HCT116 (cell line): ENCODE data around the gene SGSM2. TPM values are rescaled to one million over a fixed set of nuclear protein-coding genes. Genes with fewer than 3 reads are reported as not detected.
A peak's percentile ranks its signal among the peaks of the same experiment; 100 is the strongest.

ENCODE experiments used
- ATAC-seq: fragments of 200-7000 bp; cut with Tn5 transposase; 2 replicates; pipeline ENCODE4 v1.9.1; 2020; ENCODE audit warnings: mild to moderate bottlenecking, moderate library complexity
- BruUV-seq: library from RNA; stranded (reverse); fragments of 400-500 nt; replicated peaks from 2 replicates; lab custom pipeline; 2021; lab: Mats Ljungman, UMichigan
- CTCF ChIA-PET: fragments of 300-600 bp; sonication (Branson Sonifier 250); formaldehyde crosslinking; loops from one replicate; lab custom pipeline; 2021; ENCODE audit warnings: antibody characterized with exemption; lab: Charles Lee
- POLR2A ChIA-PET: fragments of 300-600, 350-600 bp; sonication (Branson Sonifier 250); formaldehyde crosslinking; loops from one replicate; lab custom pipeline; 2021; ENCODE audit warnings: antibody characterized with exemption; lab: Charles Lee
- RAD21 ChIA-PET, 2 experiments: fragments of 300-600 bp; sonication (Branson Sonifier 250); formaldehyde crosslinking; loops; one replicate each; lab custom pipeline; 2023; ENCODE audit warnings: low total read pairs in 2 of 2; ENCODE audit not compliant: uncharacterized antibody in 2 of 2, unreplicated experiment in 2 of 2, low non-redundant PET in 1 of 2; lab: Charles Lee
- DNase-seq: peaks from one replicate; pipeline ENCODE4 v3.0.0-alpha.2; 2010; ENCODE audit warnings: low read depth, low spot score
- H2AFZ ChIP-seq: fragments of 200-600 bp; shearing (Covaris generic), sonication (generic); 2 replicates; pipeline ENCODE4 v1.6.1; 2017; ENCODE audit warnings: low read depth, mixed run types, mixed read lengths, antibody characterized with exemption, low read length; ENCODE audit not compliant: poor library complexity, severe bottlenecking
- H3K27ac ChIP-seq: 2 replicates; pipeline ENCODE4 v1.5.1; 2012; ENCODE audit warnings: low read depth, low read length
- H3K27me3 ChIP-seq: fragments of 200-600 bp; sonication (generic); 2 replicates; pipeline ENCODE4 v1.6.1; 2016; ENCODE audit warnings: mixed run types, low read length, mixed read lengths; ENCODE audit not compliant: insufficient read depth
- H3K36me3 ChIP-seq, 2 experiments: fragments of 200-500 bp in 1 of 2; fragments of 200-600 bp in 1 of 2; sonication (Bioruptor generic) in 1 of 2; sonication (generic) in 1 of 2; 2 replicates each; pipeline versions ENCODE4 v1.5.1 to v1.6.1; 2014 to 2016; ENCODE audit warnings: low read length in 2 of 2, inconsistent platforms in 1 of 2, mixed read lengths in 1 of 2, mixed run types in 1 of 2; ENCODE audit not compliant: insufficient read depth in 2 of 2, control insufficient read depth in 1 of 2
- H3K4me1 ChIP-seq, 2 experiments: fragments of 200-600 bp in 1 of 2; sonication (generic) in 1 of 2; 2 replicates each; pipeline versions ENCODE4 v1.5.1 to v1.6.1; 2012 to 2017; ENCODE audit warnings: low read length in 2 of 2, inconsistent platforms in 1 of 2, mild to moderate bottlenecking in 1 of 2, mixed read lengths in 1 of 2, mixed run types in 1 of 2, moderate library complexity in 1 of 2; ENCODE audit not compliant: insufficient read depth in 2 of 2, control insufficient read depth in 1 of 2
- H3K4me2 ChIP-seq: fragments of 200-600 bp; sonication (generic); 2 replicates; pipeline ENCODE4 v1.6.1; 2017; ENCODE audit warnings: mixed run types, low read length, mixed read lengths
- H3K4me3 ChIP-seq, 2 experiments: fragments of 200-600 bp in 1 of 2; sonication (generic) in 1 of 2; replicated peaks in 1 of 2; 2 replicates each; pipeline ENCODE4 v1.5.1; 2011 to 2016; ENCODE audit warnings: low read length in 2 of 2, control low read depth in 1 of 2, low read depth in 1 of 2, mild to moderate bottlenecking in 1 of 2, mixed read lengths in 1 of 2, mixed run types in 1 of 2
- H3K79me2 ChIP-seq: fragments of 200-600 bp; sonication (generic); 2 replicates; pipeline ENCODE4 v1.6.1; 2017; ENCODE audit warnings: mild to moderate bottlenecking, mixed run types, low read length, moderate library complexity, mixed read lengths; ENCODE audit not compliant: insufficient read depth
- H3K9ac ChIP-seq: fragments of 200-600 bp; sonication (generic); 2 replicates; pipeline ENCODE4 v1.6.1; 2016; ENCODE audit warnings: low read length, mixed read lengths
- H3K9me2 ChIP-seq: fragments of 200-600 bp; sonication (generic), shearing (Covaris generic); 2 replicates; pipeline ENCODE4 v1.6.1; 2017; ENCODE audit warnings: mixed run types, mild to moderate bottlenecking, moderate library complexity; ENCODE audit not compliant: insufficient read depth
- H3K9me3 ChIP-seq, 2 experiments: fragments of 200-500 bp in 1 of 2; fragments of 200-600 bp in 1 of 2; sonication (Bioruptor generic) in 1 of 2; sonication (generic) in 1 of 2; 2 replicates each; pipeline ENCODE4 v1.6.1; 2014 to 2017; ENCODE audit warnings: low read length in 2 of 2, mixed read lengths in 2 of 2, inconsistent platforms in 1 of 2, low read depth in 1 of 2, mild to moderate bottlenecking in 1 of 2, mixed run types in 1 of 2, moderate library complexity in 1 of 2; ENCODE audit not compliant: control insufficient read depth in 1 of 2, insufficient read depth in 1 of 2
- H4K20me1 ChIP-seq: fragments of 200-600 bp; sonication (generic), shearing (Covaris generic); 2 replicates; pipeline ENCODE4 v1.6.1; 2017; ENCODE audit warnings: mixed run types, mild to moderate bottlenecking, moderate library complexity; ENCODE audit not compliant: insufficient read depth
- ATF3 ChIP-seq: IDR thresholded peaks from 2 replicates; pipeline ENCODE4 v1.6.1; 2012
- CBX3 ChIP-seq: IDR thresholded peaks from 2 replicates; pipeline ENCODE4 v1.6.1; 2012; ENCODE audit warnings: low read depth
- CEBPB ChIP-seq: IDR thresholded peaks from 2 replicates; pipeline ENCODE4 v1.6.1; 2012; ENCODE audit warnings: low read depth
- EGR1 ChIP-seq: IDR thresholded peaks from 2 replicates; pipeline ENCODE4 v1.6.1; 2012; ENCODE audit warnings: low read depth
- ELF1 ChIP-seq: IDR thresholded peaks from 2 replicates; pipeline ENCODE4 v1.6.1; 2012; ENCODE audit warnings: low read depth, borderline replicate concordance
- EZH2 ChIP-seq: fragments of 200-600 bp; sonication (generic); IDR thresholded peaks from 2 replicates; pipeline ENCODE4 v1.6.1; 2017; ENCODE audit warnings: antibody characterized with exemption, mixed run types
- EZH2phosphoT487 ChIP-seq: fragments of 200-600 bp; IDR thresholded peaks from 2 replicates; pipeline ENCODE4 v1.6.1; 2018; ENCODE audit warnings: antibody characterized with exemption, borderline replicate concordance
- JUND ChIP-seq: IDR thresholded peaks from 2 replicates; pipeline ENCODE4 v1.6.1; 2012
- POLR2A ChIP-seq: IDR thresholded peaks from 2 replicates; pipeline ENCODE4 v1.7.0; 2011; ENCODE audit warnings: borderline replicate concordance; ENCODE audit not compliant: insufficient read depth, insufficient read length; ENCODE audit errors: extremely low read depth
- POLR2AphosphoS5 ChIP-seq: IDR thresholded peaks from 2 replicates; pipeline ENCODE4 v1.6.1; 2011; ENCODE audit warnings: mild to moderate bottlenecking, low read depth, low read length, moderate library complexity
- RAD21 ChIP-seq: IDR thresholded peaks from 2 replicates; pipeline ENCODE4 v1.6.1; 2012; ENCODE audit warnings: low read depth, mild to moderate bottlenecking
- REST ChIP-seq: IDR thresholded peaks from 2 replicates; pipeline ENCODE4 v1.6.1; 2012; ENCODE audit warnings: low read depth
- SIN3A ChIP-seq: IDR thresholded peaks from 2 replicates; pipeline ENCODE4 v1.6.1; 2012; ENCODE audit warnings: low read depth
- SP1 ChIP-seq: IDR thresholded peaks from 2 replicates; pipeline ENCODE4 v1.6.1; 2012; ENCODE audit warnings: low read depth
- TCF7L2 ChIP-seq: IDR thresholded peaks from 2 replicates; pipeline ENCODE4 v1.7.0; 2011; ENCODE audit warnings: borderline replicate concordance, inconsistent platforms; ENCODE audit not compliant: insufficient read depth, insufficient read length; ENCODE audit errors: extremely low read depth
- ZFX ChIP-seq: fragments of 450-650 bp; IDR thresholded peaks from 2 replicates; pipeline ENCODE4 v1.6.1; 2017
- ZNF274 ChIP-seq: fragments of 200-500 bp; sonication (Bioruptor generic); IDR thresholded peaks from 2 replicates; pipeline ENCODE4 v1.6.1; 2014; ENCODE audit warnings: mild to moderate bottlenecking, low read depth, low read length, inconsistent platforms
- intact Hi-C: fragments of 100-400 bp; cut with micrococcal nuclease; formaldehyde crosslinking; loops from 2 replicates; pipeline ENCODE4 v1.10.0; 2022
- total RNA-seq: library from RNA; stranded (reverse); gene quantifications from one replicate; pipeline ENCODE4 v1.2.1, GENCODE V29; 2021; ENCODE audit not compliant: unreplicated experiment
- TF ChIP-seq, protein P1 (sequence below), 3 experiments: fragments of 200-600 bp in 1 of 3; sonication (generic) in 1 of 3; IDR thresholded peaks in 2 of 3; conservative IDR thresholded peaks in 1 of 3; 2 replicates each; pipeline ENCODE4 v1.5.1; 2012 to 2017; ENCODE audit warnings: low read depth in 2 of 3, low read length in 2 of 3, antibody characterized with exemption in 1 of 3, borderline replicate concordance in 1 of 3, control low read depth in 1 of 3, mild to moderate bottlenecking in 1 of 3, mixed read lengths in 1 of 3, mixed run types in 1 of 3, moderate library complexity in 1 of 3; ENCODE audit not compliant: insufficient read depth in 1 of 3
- TF ChIP-seq, protein P2 (sequence below): IDR thresholded peaks from 2 replicates; pipeline ENCODE4 v1.6.1; 2011; ENCODE audit warnings: mild to moderate bottlenecking, low read length, moderate library complexity; ENCODE audit not compliant: insufficient replicate concordance; ENCODE audit errors: extremely low read depth

The SGSM2 gene
- total RNA-seq, 1 experiment from 2014 or later: 68.1 TPM

GRCh38 chr17:2416010-2416734 is 78.9 kb downstream of the SGSM2 start:
- Histone ChIP-seq H3K4me2 (no peak overlapping the region), H3K27me3 (no peaks in the 10 kb centered on the region), H3K27ac (0 out of 2 replicates have a peak overlapping the region, but pooled peaks have one; percentile 6), H3K4me3 (no peak overlapping the region), H3K9me2 (no peaks in the 10 kb centered on the region), H3K36me3 (peaks cover 9 to 15% of the 10 kb centered on the region in 2 experiments; a peak in 2 of 4 replicates), H3K9me3 (no peaks in the 10 kb centered on the region), H3K9ac (0 out of 2 replicates have a peak overlapping the region, but pooled peaks have one; percentile 24), H3K4me1 (peaks cover 0 to 13% of the 10 kb centered on the region in 2 experiments; a peak in 2 of 4 replicates), H3K79me2 (no peaks in the 10 kb centered on the region), H2AFZ (no peak overlapping the region), H4K20me1 (no peaks in the 10 kb centered on the region)
- intact Hi-C loops: loop anchor here (1.0 kb wide), 1 partner anchor 34 kb away; no protein-coding TSS in a partner anchor
- ChIA-PET CTCF (interaction anchor here (0.6 to 6.0 kb wide), 24 partner anchors 9 to 507 kb away, joined by 3 to 351 read pairs (median 4); partner anchors contain the start of genes HIC1, METTL16, MNT and TSR1), RAD21 (interaction anchor here (0.5 to 3.1 kb wide), 8 partner anchors 9 to 307 kb away, joined by 3 to 40 read pairs (median 4); no protein-coding TSS in a partner anchor), POLR2A (interaction anchor here (0.9 to 2.2 kb wide), 6 partner anchors 9 to 35 kb away, joined by 3 to 18 read pairs (median 7); partner anchors contain the start of gene MNT)
- no TSS peak for BruUV-seq
- peak; percentile 88 for ATAC-seq
- DNase-seq: no peak
- TF ChIP-seq SP1 (no peak), EZH2 (no peak), CEBPB (no peak), CBX3 (no peak), ATF3 (no peak), EGR1 (no peak), JUND (no peak), ELF1 (no peak), SIN3A (no peak), REST (no peak), TCF7L2 (no peak), RAD21 (peak; percentile 95), ZFX (no peak), POLR2AphosphoS5 (0 out of 2 replicates have a peak, but pooled peaks have one; percentile 22), POLR2A (no peak), ZNF274 (no peak), EZH2phosphoT487 (no peak)
- TF ChIP-seq, protein P1, sequence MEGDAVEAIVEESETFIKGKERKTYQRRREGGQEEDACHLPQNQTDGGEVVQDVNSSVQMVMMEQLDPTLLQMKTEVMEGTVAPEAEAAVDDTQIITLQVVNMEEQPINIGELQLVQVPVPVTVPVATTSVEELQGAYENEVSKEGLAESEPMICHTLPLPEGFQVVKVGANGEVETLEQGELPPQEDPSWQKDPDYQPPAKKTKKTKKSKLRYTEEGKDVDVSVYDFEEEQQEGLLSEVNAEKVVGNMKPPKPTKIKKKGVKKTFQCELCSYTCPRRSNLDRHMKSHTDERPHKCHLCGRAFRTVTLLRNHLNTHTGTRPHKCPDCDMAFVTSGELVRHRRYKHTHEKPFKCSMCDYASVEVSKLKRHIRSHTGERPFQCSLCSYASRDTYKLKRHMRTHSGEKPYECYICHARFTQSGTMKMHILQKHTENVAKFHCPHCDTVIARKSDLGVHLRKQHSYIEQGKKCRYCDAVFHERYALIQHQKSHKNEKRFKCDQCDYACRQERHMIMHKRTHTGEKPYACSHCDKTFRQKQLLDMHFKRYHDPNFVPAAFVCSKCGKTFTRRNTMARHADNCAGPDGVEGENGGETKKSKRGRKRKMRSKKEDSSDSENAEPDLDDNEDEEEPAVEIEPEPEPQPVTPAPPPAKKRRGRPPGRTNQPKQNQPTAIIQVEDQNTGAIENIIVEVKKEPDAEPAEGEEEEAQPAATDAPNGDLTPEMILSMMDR (IDR thresholded peaks at IDR 0.05 in 2 of 3, conservative IDR thresholded peaks at IDR 0.05 in 1 of 3; ENCODE audit: borderline replicate concordance in 1 of 3, insufficient read depth in 1 of 3, low read depth in 2 of 3, low read length in 2 of 3): peak; percentile 89 to 97 (median 89)
- TF ChIP-seq, protein P2, sequence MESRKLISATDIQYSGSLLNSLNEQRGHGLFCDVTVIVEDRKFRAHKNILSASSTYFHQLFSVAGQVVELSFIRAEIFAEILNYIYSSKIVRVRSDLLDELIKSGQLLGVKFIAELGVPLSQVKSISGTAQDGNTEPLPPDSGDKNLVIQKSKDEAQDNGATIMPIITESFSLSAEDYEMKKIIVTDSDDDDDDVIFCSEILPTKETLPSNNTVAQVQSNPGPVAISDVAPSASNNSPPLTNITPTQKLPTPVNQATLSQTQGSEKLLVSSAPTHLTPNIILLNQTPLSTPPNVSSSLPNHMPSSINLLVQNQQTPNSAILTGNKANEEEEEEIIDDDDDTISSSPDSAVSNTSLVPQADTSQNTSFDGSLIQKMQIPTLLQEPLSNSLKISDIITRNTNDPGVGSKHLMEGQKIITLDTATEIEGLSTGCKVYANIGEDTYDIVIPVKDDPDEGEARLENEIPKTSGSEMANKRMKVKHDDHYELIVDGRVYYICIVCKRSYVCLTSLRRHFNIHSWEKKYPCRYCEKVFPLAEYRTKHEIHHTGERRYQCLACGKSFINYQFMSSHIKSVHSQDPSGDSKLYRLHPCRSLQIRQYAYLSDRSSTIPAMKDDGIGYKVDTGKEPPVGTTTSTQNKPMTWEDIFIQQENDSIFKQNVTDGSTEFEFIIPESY: no peak
